NOMO-1 (cell line): ENCODE measurements around the gene PCLAF.
"Not testable (repeated sequence)": the region's sequence is repeated elsewhere in the genome, so short reads cannot be mapped to it uniquely, and the experiment has no call there.

Experiments
- DNase-seq, 2 experiments: peaks; one replicate each; lab custom pipeline; 2025; ENCODE audit not compliant: unreplicated experiment in 2 of 2; lab: John Stamatoyannopoulos, UW

Gene PCLAF

DNA sequence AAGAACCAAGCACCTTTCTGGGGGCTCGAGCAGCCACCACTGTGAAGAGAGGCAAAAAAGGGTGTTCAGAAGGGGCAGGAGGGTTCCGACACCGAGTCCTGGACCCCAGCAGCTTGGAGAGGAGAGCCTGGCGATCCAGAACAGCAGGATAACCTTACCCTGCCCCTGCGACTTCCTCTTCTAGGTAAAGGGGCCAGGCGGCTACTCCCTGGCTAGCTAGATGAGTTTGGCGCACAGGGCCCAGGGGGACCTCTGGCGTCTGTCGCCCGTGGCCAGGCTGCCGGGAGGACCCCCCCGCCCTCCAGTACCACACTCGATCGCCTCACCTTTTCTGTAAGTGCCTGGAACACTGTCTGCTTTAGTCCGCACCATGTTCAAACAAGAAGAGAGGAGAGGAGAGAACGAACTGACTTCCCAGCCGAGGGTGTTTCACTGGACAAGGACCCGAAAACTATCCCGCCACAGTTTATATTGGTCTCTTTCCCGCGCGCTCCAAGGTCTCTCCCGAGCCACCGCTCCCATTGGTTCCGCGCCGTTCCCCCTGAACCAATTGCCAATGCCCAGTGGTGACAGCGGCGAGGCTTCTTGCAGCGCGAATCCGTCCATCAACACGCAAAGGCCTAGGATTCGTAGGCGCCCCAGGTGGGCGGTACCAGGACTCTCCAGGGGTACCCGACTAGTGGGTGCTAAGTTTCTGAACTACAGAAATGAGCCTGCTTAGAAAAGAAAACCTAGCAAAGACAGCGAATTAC, at the start of gene PCLAF:
PCLAF (minus strand) TSS at position 442 of the 752 bp plus-strand sequence; CDS start at position 372, 70 bp downstream.
- DNase-seq, result peak; percentile 98

DNA sequence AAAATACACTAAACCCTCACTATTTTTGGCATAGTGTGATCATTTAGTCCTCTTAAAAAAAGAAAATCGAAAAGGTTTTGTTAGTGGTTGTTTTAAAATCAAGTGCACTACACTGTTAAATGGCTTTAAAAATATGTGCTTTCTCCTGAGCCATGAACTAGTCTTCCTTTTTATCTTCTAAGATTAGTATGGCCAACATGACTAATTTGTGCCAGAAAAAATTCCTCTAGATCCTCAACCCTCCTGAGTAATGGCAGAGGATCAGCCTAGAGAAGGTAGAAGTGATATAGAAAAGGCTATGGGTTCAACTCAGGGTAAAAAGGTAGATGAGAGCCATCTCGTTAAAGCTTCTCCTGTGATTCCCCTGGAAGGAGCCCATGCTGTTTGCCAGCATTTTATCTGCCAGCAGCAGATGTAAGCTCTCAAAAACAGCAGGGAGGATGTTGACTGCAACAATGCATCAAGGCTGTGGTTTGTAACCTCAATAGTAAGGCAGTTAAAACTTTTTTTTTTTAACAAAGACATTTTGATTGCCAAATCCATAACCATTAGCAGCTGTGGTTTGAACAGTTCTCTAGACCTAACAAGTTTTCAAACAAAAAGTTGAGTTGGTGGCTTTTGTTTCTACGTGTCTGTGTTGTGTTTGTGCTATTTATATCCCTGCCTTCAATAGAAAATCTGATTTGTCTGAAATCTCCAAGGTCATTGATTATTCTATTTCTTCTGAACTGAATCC, 48.9 kb upstream of the PCLAF start:
- peak; percentile 71 to 92 for DNase-seq

DNA sequence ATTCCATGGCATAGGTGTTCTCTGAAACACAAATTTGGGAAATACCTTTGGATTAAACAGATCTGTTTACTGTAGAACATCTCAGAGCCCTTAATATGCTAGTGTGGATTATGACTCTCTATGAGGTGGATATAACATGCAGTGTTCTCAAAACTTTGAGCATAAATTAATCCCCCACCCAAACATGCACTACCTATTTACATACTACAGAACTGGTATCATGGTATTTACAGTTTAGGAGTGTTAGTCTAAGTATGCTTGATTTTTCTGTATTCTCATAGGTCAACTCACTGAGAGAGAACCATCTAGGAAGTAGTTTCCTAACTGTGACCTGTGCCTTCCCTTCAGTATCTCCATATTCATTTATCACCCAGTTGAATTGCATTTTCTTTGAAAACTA, 48.2 kb upstream of the PCLAF start:
- no peak for DNase-seq

- DNase-seq, result no peak
These were observed 45.7 kb upstream of the PCLAF start for GRCh38 chr15:64426845-64427465.

DNA sequence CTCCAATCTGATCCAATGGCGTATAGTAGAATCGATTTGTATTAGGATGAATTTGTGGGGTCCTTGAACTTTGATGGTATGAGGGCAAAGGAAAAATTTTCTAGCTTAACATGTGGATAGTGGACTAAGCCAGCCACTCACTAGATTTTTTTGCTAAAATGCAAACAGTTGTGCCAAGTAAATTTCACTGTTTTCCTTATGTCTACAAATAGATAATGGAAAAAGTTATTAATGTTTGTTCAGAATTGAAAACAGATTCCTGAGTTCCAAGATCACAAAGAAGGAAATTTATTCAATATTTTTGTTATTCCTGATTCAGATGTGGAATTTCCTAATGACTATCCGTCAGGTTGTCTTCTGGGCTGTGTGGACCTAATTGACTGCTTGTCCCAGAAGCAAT, 44.0 kb upstream of the PCLAF start:
- no peak for DNase-seq

GRCh38 chr15:64423970-64424369, 42.7 kb upstream of the PCLAF start:
- DNase-seq, result peak in 1 of 2 experiments; percentile 22

- no peak for DNase-seq
These were observed 41.5 kb upstream of the PCLAF start for GRCh38 chr15:64422697-64423096.

- no peak for DNase-seq
These were observed 31.0 kb upstream of the PCLAF start for GRCh38 chr15:64412216-64412615.

DNA sequence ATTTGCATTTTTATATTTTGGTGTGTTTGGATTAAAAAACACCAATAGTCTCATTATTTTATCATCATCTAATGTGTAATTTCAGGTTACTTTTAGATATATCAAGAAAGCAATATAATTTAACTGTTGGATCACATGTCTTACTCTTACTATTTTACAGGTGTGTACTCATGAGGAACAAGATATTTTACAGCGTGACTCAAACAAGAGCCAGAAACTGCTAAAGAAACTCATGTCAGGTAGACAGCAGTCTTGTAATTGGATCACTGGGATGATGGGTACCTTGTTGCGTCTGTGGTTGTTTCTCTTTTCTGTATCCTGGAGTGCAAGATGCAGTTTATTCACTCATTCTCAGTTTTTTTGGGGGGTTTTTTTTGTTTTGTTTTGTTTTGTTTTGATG, 19.3 kb upstream of the PCLAF start:
- no peak for DNase-seq

DNA sequence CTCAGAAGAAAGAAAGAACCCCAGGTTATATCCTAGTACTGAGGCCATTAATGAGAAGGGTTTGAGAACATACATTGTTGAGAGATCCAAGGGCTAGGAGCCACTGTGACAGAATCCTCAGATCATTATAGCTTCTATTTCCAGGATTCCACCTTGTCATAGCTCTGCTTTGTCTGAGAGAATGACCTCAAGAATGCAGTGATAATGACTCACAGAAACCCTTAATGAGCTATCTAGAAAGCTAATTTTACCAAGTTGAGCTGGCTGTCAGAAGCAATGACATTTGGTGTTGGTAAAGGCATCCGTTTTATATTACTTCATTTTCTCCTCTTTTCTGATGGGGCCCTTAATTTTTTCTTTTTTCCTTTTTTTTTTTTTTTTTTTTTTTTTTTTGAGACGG, 17.3 kb upstream of the PCLAF start:
- no peak for DNase-seq

DNA sequence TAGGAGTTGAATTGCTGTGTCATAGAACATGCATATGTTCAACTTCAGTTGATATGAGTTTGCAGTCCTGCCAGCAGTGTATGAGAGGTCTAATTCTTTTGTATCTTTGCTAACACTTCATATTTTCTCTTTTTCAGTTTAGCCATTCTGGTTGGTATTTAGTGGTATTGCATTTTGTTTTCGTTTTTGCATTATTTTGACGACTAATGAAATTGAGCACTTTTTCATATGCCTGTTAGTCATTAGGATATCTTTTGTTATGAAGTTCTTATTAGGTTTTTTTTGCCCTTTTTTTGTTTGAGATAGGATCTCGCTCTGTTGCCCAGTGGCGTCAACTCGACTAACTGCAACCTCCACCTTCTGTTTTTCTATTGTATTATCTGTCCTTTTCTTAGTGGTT, 15.5 kb upstream of the PCLAF start:
- DNase-seq, result no peak

- DNase-seq, result not testable (repeated sequence)
These were observed 11.2 kb upstream of the PCLAF start for GRCh38 chr15:64392471-64392870.

GRCh38 chr15:64389036-64389435, 7.8 kb upstream of the PCLAF start:
- DNase-seq, result peak; percentile 7 to 32

DNA sequence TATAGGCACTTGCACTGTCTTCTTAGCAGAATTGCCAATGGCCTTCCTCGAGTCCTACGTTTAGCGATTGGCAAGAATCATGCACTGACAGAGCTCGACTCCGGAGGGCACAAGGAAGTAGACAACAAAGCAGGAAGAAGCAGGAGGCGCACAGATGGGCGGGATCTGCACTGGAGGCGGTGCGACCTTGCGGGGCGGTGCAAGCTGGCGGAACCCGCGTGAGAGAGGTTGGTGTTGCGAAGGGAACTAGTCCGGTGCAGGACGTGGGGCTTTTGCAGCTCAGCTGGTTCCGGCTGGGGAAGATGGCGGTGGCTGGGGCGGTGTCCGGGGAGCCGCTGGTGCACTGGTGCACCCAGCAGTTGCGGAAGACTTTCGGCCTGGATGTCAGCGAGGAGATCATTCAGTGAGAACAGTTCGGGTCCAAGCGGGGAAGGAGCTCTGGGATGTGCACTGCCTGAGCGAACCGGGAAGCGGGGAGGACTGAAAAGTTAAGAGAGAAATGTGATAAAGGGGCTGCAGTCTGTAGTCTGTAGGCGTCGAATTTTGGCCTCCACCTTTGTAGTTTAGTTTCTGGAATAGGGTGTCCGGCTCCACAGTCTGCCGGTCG, 6.4 kb upstream of the PCLAF start, which contains the start of gene TRIP4:
TRIP4 (plus strand) TSS at position 275 of the 607 bp plus-strand sequence; CDS start at position 303, 28 bp downstream.
- peak; percentile 95 to 99 for DNase-seq

DNA sequence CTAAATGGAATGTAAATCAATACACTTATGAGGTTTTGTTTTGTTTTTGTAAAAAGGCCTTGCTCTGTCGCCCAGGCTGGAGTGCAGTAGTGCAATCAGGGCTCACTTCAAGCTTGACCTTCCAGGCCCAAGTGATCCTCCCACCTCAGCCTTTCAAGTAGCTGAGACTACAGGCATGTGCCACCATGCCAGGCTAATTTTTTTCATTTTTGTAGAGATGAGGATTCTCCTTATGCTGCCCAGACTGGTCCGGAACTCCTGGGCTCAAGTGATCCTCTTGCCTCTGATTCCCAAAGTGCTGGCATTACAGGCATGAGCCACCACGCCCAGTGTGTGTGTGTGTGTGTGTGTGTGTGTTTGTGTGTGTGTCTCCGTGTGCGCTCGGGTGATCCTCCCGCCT, 5.0 kb upstream of the PCLAF start:
- no peak for DNase-seq

DNA sequence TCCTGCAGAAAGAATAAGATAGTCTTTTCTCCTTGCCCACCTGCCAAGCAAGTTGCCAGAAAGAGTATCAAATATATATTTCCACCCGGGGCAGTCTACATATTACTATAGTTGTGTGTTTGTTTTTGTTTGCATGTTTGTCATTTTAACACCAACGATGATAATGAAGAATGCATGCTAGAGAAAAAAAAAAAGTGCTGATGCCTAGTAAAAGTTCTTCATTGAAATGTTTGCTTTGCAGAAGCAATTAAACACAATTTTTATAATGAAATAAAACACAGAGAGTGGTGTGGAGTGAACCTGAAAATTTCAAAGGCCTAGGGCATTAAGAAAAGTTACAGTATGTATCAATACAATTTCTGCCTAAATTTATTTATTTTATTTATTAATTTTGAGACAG, 2.5 kb upstream of the PCLAF start:
- DNase-seq, result no peak

- not testable (repeated sequence) for DNase-seq
These were observed 941 bp downstream of the PCLAF start for GRCh38 chr15:64380130-64380870.

DNA sequence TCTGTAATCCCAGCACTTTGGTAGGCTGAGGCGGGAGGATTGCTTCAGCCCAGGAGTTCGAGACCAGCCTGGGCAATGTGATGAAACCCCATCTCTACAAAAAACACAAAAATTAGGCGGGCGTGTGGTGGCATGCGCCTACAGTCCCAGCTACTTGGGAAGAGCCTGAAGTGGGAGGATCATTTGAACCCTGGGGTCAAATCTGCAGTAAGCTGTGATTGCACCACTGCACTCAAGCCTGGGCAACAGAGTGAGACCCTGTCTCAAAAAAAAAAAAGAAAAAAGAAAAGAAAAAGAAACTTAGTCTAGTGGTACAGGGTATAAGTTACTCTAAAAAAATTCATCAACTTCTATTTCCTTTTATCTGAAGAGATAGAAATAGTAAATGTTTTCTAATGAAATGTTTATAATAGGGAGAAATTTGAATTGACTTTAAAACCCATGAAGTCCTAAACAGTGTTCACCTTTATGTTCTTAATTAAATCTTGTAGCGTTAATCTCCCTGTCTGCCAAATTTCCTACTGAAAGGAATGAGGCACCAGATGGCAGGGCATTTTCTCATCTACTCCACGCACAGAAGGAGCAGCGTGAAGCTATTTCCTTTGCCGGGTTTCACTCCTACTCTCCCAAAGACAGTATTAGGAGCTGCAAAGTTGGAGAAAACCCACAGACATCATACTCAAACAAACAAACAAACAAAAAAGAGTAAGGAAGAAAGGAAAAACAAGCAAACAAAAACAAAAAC, 1.9 kb downstream of the PCLAF start:
- no peak for DNase-seq

GRCh38 chr15:64373360-64373759, 7.9 kb downstream of the PCLAF start:
- DNase-seq, result no peak

DNA sequence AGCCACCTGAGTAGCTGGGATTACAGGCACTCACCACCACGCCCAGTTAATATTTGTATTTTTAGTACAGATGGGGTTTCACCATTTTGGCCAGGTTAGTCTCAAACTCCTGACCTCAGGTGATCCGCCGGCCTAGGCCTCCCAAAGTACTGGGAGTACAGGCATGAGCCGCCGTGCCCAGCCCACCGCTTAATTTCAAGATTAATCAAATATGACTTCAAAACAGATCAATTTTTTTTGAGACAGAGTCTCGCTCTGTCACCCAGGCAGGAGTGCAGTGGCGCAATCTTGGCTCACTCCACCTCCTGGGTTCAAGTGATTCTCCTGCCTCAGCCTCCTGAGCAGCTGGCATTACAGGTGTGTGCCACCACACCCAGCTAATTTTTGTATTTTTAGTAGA, 9.9 kb downstream of the PCLAF start:
- not testable (repeated sequence) for DNase-seq
